GM21515 (cell line): Measurements from ENCODE around the gene KISS1R.

Experiments
- ATAC-seq: cut with Tn5 transposase; IDR thresholded peaks from one replicate; pipeline ENCODE4 v1.9.1; 2021; ENCODE audit not compliant: unreplicated experiment

The KISS1R gene

DNA sequence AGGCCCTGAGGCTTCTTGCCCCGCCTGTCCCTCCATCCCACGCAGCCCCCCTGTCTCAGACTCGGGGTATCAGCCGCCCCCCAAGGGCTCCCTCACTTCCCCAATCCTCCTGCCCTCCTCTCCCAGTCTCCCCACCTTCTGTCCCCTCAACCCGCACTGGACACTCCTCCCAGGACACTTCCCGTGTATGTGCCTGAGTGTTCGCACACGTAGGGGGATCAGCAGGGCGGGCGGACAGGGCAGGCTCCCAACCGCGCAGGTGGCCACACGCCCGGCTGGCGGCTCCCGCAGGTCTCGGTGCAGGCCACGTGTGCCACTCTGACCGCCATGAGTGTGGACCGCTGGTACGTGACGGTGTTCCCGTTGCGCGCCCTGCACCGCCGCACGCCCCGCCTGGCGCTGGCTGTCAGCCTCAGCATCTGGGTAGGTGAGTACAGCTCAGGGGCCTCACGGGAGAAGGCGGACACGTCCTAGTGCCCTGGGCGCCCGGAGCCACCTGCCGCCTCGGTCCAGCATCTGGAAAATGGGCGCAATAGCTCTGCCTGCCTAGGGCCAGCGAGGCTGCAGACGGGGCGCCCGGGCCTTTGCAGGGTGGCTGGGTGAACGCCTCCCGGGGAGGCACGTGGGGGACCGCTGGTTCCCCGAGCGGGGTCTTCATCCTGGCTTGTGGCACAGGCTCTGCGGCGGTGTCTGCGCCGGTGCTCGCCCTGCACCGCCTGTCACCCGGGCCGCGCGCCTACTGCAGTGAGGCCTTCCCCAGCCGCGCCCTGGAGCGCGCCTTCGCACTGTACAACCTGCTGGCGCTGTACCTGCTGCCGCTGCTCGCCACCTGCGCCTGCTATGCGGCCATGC, 2.3 kb downstream of the KISS1R start:
- no peak for ATAC-seq

DNA sequence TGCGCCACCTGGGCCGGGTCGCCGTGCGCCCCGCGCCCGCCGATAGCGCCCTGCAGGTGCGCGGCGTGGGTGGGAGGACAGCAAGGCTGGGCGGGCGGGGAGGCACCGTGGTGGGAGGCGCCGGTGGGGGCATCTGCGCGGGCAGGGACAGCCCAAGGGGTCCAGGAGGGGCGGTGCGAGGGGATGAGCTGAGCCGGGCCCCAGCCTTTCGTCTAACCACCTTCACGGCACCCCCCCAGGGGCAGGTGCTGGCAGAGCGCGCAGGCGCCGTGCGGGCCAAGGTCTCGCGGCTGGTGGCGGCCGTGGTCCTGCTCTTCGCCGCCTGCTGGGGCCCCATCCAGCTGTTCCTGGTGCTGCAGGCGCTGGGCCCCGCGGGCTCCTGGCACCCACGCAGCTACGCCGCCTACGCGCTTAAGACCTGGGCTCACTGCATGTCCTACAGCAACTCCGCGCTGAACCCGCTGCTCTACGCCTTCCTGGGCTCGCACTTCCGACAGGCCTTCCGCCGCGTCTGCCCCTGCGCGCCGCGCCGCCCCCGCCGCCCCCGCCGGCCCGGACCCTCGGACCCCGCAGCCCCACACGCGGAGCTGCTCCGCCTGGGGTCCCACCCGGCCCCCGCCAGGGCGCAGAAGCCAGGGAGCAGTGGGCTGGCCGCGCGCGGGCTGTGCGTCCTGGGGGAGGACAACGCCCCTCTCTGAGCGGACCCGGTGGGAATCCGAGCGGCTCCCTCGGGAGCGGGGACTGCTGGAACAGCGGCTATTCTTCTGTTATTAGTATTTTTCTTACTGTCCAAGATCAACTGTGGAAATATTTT, 3.1 kb downstream of the KISS1R start:
- no peak for ATAC-seq

GRCh38 chr19:924553-925086, 7.5 kb downstream of the KISS1R start:
- no peak for ATAC-seq

DNA sequence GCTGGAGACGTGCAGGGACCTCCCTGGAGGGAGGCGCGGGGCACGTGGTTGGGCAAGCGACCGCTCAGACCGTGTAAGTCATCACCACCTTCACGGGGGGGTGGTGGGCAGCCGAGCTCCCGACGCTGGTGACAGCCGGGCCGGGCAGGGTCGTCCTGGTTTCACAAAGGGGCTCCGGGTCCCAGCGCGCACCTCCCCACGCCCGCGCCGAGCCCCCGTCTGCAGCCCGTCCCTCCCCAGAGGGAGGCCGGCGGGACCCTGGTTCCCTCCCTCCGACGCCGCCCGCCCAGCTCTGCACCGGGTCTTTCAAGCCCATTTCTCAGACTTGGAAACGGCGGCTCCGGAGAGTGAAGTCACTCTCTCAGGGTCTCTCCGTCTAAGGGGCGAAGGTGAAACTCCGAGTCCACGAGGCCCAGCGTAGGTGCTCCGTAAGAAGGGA, 8.0 kb downstream of the KISS1R start:
- peak; percentile 35 for ATAC-seq

DNA sequence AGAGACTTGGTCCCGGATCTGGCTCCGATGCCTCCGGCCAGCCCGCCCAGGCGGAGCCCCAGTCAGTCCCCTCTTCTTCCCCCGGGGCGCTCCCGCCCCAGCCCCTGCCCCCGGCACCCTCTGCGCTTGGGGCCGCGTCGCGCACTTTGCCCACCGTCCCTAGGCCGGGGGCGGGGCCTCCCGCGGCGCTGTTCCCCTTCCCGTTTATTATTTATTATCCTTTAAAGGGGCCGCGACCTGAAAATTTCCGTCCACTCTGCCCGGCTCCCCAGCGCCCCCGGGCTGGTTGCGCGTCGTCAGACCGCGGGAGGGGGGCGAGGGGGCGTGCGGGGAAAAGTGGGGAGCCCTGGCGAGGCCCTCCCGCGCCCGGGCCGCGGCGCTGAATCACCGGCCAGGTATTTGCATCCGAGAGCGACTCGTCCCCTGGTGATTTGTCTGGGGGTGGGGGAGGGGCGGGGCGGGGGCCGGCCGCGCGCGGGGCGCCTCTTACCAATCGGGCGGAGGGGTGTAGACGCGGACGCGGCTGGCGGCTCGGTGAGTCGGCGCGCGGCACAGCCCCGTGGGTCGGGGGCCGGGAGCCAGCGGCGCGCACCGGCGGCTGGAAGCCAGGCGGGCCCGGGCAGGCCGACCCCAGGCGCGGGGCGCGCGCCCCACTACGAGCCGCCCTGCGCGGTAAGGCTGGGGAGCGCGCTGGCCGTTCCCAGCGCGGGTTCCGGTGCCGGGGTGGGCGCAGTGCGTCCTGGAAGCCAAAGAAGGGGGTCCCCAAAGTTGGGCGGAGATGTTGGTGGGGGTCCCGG, 8.6 kb downstream of the KISS1R start, which contains the start of gene ARID3A:
Gene ARID3A (plus strand): TSS at position 510 of the 797 bp plus-strand sequence. CDS start 3,494 bp downstream, outside the sequence.
- peak; percentile 41 for ATAC-seq

DNA sequence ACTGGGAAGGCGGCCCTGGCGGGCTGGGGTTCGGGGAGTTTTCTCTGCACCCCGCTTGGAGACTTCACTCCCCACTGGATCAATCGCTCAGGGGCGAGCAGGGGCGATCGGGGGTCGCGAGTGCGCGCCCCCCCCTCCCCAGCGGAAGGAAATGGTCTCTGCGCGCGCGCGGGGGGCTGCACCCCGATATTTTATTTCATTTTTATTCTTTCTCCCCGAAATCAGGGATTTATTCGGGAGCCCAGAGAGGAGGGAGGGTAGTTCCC, 9.1 kb downstream of the KISS1R start:
- no peak for ATAC-seq

DNA sequence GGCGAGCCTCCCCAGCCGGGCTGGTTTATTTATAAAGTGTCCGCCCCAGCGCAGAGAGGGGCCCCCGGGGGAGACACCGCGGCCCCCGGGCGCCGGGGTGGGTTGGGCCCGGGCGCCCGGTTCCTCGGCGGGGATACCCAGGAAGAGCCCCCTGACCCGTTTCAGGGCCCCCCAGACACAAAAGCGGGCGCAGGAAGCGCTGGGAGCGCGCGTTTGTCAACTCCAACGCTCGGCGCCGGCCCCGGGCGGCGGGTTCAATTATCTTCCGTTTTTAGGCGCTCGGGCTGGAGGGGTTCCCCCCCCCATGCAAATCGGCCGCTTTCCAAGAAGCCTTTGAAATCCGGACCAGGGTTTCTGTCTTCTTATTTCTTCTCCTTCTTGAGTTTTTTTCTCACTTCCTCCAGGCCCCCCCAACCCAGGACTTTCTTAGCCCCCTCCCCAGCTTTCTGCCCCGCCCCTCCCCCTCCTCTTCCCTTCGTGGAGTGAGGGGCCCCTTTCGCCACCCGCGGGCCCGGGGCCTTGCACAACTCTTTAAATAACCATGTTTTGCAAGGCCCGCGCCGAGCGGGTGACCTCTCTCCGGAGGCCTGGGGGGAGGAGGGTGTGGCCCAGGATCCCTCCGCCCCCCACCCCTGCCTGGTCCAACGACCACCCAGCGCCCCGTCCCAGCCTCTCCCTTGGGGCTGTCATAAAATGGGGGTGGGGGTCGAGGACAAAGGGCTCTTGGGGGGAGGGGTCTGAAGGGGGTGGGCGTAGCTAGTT, 9.6 kb downstream of the KISS1R start:
- no peak for ATAC-seq

DNA sequence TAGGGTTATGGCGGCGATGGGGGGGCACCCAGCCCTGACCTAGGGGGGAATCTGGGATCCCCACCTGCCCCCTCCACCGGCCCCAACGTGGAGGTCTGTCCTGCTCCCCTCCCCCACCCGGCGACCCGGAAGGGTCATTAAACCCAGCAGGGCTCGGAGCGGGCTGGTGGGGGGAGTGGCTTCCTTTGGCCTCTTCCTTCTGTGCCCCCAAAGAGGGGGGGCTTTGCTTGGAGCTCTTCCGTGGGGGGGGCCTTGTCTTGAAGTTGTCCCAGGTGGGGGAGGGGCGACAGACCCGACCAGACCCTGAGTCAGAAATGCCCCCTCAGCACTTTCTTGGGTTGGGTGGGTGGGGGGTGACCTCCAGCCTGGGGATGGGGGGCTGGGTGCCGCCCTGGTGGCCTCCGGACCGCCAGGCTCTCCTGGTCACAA, 10.2 kb downstream of the KISS1R start:
- ATAC-seq = no peak

- no peak for ATAC-seq
Observed at GRCh38 chr19:927780-928401, 10.8 kb downstream of the KISS1R start.

DNA sequence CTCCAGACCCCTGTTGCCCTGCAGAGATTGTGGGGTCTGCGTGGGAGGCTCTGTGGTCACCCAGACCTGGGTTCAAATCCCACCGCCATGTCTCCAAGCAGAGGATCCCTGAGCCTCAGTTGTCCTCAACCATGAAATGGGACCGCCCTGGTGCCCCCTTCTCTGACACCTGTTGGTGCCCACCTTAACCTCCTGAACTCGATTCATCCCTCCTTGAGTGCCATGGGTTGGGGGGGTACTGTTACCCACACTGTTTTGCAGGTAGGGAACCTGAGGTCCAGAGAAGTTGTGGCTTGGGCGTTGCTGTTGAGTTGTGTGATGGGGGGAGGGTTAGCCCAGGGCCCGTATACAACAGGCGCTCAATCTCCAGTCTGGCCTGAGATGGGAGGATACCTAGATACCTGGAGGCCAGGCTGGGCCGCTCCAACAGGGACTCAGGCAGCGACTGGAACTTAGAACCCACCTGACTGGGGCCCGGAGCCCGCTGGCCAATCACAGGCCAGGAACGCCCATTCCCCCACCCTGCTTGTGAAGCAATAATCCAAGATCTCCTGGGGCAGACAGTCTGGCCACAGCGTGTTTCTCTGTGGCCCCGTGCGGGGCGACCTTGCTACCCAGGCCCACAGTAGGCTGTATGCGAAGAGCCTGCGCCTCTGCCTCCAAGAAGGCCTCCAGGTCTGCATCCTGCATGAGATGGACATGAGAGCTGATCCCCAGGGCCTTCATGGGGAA, 11.5 kb downstream of the KISS1R start:
- no peak for ATAC-seq

- ATAC-seq = no peak
Observed at GRCh38 chr19:929203-929890, 12.2 kb downstream of the KISS1R start.

- no peak for ATAC-seq
Observed at GRCh38 chr19:929891-930258, 12.7 kb downstream of the KISS1R start.

- no peak for ATAC-seq
Observed at GRCh38 chr19:931860-932647, 14.9 kb downstream of the KISS1R start.

DNA sequence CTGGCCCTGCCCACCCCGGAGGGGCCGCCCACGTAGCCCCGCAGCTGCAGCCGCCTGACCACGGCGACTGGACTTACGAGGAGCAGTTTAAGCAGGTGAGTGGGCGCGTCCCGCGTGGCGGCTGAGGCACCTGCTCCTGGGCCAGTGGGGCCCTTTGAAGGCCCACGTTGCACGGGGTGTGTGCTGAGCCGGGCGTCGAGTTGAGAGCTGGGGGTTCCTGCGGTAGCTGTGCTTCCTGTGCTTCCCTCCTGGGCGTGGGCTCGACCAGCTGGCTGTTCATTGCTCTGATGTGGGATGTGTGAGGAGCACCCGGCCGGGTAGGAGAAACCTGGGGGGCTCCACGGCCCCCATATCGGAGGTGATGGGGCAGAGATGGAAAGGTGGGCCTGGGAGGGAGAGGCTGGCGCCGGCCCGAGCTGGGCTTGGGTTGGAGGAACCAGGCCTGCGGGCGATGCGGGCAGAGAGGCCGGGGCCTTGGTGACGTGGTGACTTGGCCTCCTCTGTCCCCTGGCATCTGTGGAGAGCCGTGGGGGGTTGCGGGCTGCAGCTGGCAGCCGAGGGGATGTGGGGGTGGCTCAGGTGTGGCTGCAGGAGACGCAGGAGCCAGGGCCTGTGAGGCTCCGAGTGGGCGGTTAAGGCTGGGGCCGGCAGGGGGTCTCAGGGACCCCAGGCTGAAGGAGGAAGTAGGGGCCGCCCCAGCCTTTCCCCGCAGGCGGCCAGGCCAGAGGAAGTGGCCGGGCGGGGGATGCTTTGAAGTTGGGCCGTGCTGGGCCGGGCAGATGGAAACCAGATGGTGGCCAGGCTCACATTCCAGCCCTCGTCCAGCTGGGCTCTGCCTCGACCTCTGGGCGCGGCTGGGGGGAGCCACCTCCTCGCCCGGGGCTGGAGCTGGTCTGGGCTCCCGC, 15.8 kb downstream of the KISS1R start:
- no peak for ATAC-seq

- ATAC-seq = no peak
Observed at GRCh38 chr19:933553-933882, 16.4 kb downstream of the KISS1R start.

GRCh38 chr19:934197-934840, 17.2 kb downstream of the KISS1R start:
- no peak for ATAC-seq
